CD4-positive, alpha-beta T cell treated with Interleukin-1 beta for 1 hour (primary cell): ENCODE results near the gene SLC35E2B.
"Not testable (repeated sequence)": the region's sequence is repeated elsewhere in the genome, so short reads cannot be mapped to it uniquely, and the experiment has no call there.

Experiments used
- DNase-seq, 2 donors: peaks; one replicate each; pipeline ENCODE4 v3.0.0-alpha.2; 2020 to 2022

Gene SLC35E2B

GRCh38 chr1:1672181-1672965 is 20.2 kb downstream of the SLC35E2B start:
- DNase-seq, result no peak

- DNase-seq, result no peak
These were observed 21.1 kb downstream of the SLC35E2B start for GRCh38 chr1:1671365-1672119.

GRCh38 chr1:1670866-1671265 is 21.7 kb downstream of the SLC35E2B start:
- DNase-seq, result no peak

- DNase-seq, result no peak
These were observed 22.8 kb downstream of the SLC35E2B start for GRCh38 chr1:1669468-1670440.

- no peak for DNase-seq
These were observed 26.1 kb downstream of the SLC35E2B start for GRCh38 chr1:1666526-1666925.

- DNase-seq, result peak; percentile 15 to 33
These were observed 26.8 kb downstream of the SLC35E2B start for GRCh38 chr1:1665815-1666251.

- no peak for DNase-seq
These were observed 27.4 kb downstream of the SLC35E2B start for GRCh38 chr1:1664941-1665814.

GRCh38 chr1:1664318-1664717 is 28.3 kb downstream of the SLC35E2B start:
- not testable (repeated sequence) for DNase-seq

- DNase-seq, result not testable (repeated sequence)
These were observed 29.6 kb downstream of the SLC35E2B start for GRCh38 chr1:1662830-1663560.

- not testable (repeated sequence) for DNase-seq
These were observed 30.2 kb downstream of the SLC35E2B start for GRCh38 chr1:1662392-1662791.

GRCh38 chr1:1658583-1659549 is 33.7 kb downstream of the SLC35E2B start, which contains the start of gene CDK11B:
CDK11B (minus strand) TSS chr1:1659004; CDS start chr1:1657485, 1,519 bp downstream.
- peak; percentile 96 to 97 for DNase-seq

- not testable (repeated sequence) for DNase-seq
These were observed 44.3 kb downstream of the SLC35E2B start for GRCh38 chr1:1648265-1648664.

GRCh38 chr1:1647567-1648241 is 44.9 kb downstream of the SLC35E2B start:
- DNase-seq, result not testable (repeated sequence)

- DNase-seq, result not testable (repeated sequence)
These were observed 46.3 kb downstream of the SLC35E2B start for GRCh38 chr1:1646326-1646725.

GRCh38 chr1:1640711-1641461 is 51.7 kb downstream of the SLC35E2B start:
- DNase-seq, result not testable (repeated sequence)

GRCh38 chr1:1640081-1640480 is 52.5 kb downstream of the SLC35E2B start:
- not testable (repeated sequence) for DNase-seq

GRCh38 chr1:1639368-1639767 is 53.2 kb downstream of the SLC35E2B start:
- DNase-seq, result not testable (repeated sequence)

GRCh38 chr1:1638528-1638927 is 54.1 kb downstream of the SLC35E2B start:
- DNase-seq, result not testable (repeated sequence)
